Mononuclear cell (primary cell): ENCODE measurements around the gene RTL9. TPM values are rescaled to one million over a fixed set of nuclear protein-coding genes. Genes with fewer than 3 reads are reported as not detected.

Source experiments
- H3K27me3 ChIP-seq: 2 replicates; pipeline ENCODE4 v1.6.0; 2011; ENCODE audit warnings: low read length, control low read depth; ENCODE audit not compliant: insufficient read depth
- H3K4me1 ChIP-seq: 2 replicates; pipeline ENCODE4 v1.5.1; 2011; ENCODE audit warnings: mild to moderate bottlenecking, low read length, control low read depth; ENCODE audit not compliant: insufficient read depth
- H3K4me3 ChIP-seq: 2 replicates; pipeline ENCODE4 v1.5.1; 2011; ENCODE audit warnings: mild to moderate bottlenecking, low read length, moderate library complexity
- H3K9me3 ChIP-seq: 2 replicates; pipeline ENCODE4 v1.5.1; 2011; ENCODE audit warnings: low read depth, mild to moderate bottlenecking, control low read depth, low read length
- total RNA-seq: library from RNA; depleted of rRNA; stranded (reverse); fragments of >200 nt; gene quantifications from one replicate; pipeline ENCODE4 v1.2.3, GENCODE V29; 2012

Gene RTL9
- not detected for total RNA-seq

DNA sequence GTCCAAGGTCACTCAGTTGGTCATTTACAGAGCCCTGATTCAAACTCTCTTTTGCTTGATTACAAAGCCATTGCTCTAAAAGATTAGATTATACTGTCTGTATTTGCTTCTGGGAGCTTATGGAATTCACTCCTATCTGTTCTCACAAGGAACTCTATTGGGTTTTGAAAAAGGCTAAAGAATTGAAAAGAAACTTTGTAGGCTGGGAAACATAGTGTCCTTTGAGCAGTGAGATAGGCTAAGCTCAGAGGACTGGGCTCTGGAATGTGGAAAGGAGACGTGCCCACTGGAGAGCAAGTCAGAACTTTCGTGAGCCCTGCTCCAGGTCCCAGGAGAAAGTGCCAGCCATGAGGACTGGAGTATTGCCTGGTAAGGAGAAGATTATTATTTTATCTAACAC lies at the start of gene RTL9:
Gene RTL9 (plus strand): TSS at position 301 of the 400 bp plus-strand sequence. CDS start 91,770 bp downstream, outside the sequence.
- Histone ChIP-seq H3K4me1 (no peaks in the 10 kb centered on the region), H3K9me3 (no peaks in the 10 kb centered on the region)

DNA sequence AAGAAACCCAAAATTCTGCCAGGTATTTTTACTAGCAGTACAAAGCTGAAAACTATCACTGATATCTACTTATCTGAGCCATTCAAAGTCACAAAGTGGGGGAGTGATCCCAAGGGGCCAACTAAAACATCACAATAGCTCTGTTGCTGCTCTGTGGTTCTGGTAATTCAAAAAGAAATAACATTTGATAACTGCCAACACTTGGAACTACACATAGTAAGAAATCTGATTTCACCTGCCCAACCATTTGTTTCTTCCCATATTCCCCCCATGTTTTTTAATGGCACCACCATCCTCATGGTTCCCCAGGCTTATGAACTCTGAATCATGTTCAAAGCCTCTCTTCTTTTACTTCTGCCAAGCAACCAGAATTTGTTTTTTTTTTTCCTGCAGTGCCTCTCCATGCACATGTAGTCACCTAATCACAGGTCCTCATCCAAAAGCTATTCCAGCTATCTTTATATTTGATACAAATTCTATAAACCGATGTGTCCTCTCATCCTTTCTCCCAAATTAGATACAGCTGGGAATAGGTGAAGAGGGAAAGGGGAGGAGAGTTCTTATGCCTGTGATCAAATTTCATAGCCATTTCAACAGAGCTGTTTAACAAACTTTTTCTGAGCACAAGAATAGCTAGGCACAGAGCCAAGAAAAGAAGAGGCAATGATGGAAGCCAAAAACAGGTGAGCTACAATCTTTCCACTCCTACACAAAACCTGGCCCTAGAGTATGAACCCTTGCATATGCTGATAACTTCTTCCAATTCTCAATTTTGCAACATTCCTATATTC lies 48.5 kb upstream of the RTL9 start:
- Histone ChIP-seq H3K4me3 (no peak overlapping the region), H3K4me1 (peaks cover 7% of the 10 kb centered on the region), H3K27me3 (no peaks in the 10 kb centered on the region), H3K9me3 (no peaks in the 10 kb centered on the region)

More for the DNA sequence above, at the start of gene RTL9:
- no peaks in the 10 kb centered on the region for H3K27me3 ChIP-seq
- H3K4me3 ChIP-seq = no peak within 1 kb of the TSS

DNA sequence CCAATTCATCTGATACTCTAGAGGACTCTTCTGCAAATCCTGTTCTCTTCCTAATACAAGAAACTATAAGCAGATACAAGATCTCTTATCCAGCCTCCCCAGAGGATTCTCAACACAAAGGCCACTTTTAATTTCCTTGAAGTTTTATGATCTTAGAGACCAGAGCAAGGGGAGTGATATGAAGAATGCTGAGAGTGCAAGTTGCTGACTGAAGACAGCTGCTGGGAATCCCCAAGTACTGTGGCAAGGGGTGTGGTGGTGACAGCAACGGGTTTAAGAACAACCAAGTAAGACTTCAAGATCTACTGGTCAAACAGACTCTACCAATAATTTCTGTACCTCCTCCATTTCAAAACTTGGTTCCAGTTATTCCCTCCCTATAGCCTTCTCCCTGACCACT lies 47.8 kb upstream of the RTL9 start:
- no peaks in the 10 kb centered on the region for H3K9me3 ChIP-seq
- no peaks in the 10 kb centered on the region for H3K27me3 ChIP-seq
- H3K4me1 ChIP-seq = peaks cover 7% of the 10 kb centered on the region
- no peak overlapping the region for H3K4me3 ChIP-seq

DNA sequence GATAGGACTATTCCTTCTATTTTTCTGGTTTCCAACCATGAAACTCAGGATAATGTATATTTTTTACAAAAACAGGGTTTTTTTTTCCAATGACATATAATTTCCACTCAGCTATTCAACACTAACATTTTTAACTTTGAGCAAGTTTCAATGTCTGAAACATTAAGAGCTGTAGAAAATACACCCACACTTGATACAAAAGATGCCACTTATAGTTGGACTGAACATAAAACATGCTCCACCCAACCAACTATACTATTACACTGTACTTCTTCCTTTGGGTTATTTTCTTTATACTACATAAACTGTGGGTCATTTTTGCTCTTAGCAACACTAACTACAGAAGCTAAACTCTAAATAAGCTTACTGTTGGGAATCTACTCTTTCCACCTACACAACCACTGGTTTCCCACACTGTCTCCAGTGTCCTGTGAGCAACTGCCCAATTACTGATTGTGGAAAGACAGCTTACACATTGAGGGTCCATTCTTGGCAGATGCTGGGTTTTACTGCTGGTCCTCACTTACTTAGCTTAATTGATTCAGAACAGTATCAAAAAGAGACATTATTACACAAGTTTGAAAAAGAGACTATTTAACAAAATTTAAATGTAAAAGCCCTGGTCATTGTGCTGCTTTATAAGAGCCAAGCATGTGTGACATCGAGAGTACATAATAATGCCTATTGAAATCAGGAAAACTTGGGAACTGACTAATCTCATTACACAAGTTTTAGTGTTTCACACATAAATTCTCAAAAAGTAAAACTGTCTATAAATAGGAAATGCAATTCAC lies 47.0 kb upstream of the RTL9 start:
- Histone ChIP-seq H3K4me3 (no peak overlapping the region), H3K9me3 (no peaks in the 10 kb centered on the region), H3K27me3 (no peaks in the 10 kb centered on the region), H3K4me1 (peaks cover 7% of the 10 kb centered on the region)

DNA sequence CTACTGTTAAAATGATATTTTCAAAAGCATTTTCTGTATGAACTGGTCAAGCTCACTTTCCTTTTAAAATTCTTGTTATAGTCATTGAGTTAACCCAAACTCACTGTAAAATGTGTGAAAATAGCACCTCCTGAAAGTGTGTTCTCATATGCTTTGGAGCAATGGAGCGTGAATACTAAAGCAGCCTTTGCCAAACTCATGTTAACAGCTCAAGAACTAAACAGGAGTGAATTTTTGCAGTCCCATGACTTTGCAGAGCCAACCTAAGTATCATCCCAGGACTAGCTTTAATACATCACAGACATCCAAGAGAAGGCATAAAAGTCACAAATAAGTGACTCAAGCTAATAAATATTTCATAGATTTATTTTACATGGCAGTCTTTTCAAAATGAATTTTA lies 43.1 kb upstream of the RTL9 start:
- no peaks in the 10 kb centered on the region for H3K9me3 ChIP-seq
- peaks cover 10% of the 10 kb centered on the region for H3K4me1 ChIP-seq
- H3K4me3 ChIP-seq = no peak overlapping the region
- H3K27me3 ChIP-seq = no peaks in the 10 kb centered on the region

DNA sequence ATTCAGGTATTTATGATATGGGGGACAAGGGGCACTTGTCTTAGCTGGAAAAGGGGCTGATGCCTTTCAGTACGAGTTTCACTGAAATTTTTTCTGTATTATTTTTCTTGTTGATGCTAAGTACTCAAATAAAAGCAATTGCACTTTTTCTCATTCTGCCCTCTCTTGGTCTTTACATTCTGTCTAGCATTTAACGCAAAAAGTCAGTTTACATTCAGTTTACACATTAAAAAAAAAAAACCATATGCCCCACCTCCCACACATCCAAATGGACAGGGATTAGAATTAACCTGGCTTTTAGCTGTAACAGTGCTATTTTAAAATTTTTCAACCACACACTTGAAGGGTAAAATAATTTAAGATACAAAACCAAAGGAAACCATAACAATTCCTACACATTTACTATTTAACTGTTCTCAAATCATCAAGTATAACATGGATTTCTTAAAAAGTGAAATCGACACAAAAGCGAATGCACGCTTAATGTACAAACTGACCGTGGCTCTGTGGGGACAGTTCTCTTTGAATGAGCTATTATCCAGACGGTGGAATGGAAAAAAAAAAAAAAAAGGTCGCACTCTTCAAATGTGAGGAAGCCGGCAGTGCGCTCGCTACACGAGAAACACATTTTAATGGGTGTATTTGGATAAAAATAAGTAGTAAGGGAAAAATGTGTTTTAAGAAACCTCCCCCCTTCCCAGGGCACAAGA lies 42.1 kb upstream of the RTL9 start:
- H3K27me3 ChIP-seq = no peaks in the 10 kb centered on the region
- H3K4me1 ChIP-seq = peaks cover 5% of the 10 kb centered on the region
- no peaks in the 10 kb centered on the region for H3K9me3 ChIP-seq
- peak overlapping the region; percentile 62 for H3K4me3 ChIP-seq

DNA sequence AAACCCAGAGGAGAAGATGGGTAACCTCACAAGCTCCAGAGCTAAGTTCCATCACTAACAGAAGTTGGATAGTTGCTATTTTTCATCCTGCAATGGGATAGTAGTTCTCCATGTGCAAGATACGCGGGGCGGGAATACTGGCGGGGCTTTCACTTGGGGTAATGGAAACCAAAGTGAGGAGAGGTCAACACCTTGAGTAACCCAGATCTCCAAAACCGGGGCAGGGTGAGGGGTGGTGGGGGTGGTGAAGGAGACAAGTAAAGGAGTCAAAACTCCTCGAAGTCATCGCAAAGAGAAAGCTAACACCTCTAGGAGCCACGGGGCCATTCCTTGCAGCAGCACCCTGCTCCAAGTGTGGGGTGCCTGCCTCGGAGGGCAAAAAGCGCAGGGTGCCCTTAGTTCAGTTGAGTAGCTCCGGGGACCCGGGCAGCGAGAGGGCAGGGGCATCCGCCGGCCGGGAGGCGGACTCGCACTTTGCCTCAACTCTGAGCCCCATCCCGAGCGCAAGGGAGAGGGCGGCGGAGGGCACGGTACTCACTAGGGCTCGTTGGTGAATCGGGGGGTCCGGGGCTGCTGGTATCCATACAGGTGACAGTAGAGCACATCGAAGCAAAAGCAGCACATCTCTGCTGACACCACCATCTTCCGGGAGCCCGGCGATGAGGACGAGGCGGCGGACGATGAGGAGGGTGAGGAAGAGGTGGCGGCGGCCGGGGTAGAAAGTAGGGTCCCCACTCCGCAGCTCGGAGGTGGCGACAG lies 41.4 kb upstream of the RTL9 start:
- peaks cover 5% of the 10 kb centered on the region for H3K4me1 ChIP-seq
- H3K27me3 ChIP-seq = no peaks in the 10 kb centered on the region
- no peaks in the 10 kb centered on the region for H3K9me3 ChIP-seq
- peak overlapping the region; percentile 62 for H3K4me3 ChIP-seq

DNA sequence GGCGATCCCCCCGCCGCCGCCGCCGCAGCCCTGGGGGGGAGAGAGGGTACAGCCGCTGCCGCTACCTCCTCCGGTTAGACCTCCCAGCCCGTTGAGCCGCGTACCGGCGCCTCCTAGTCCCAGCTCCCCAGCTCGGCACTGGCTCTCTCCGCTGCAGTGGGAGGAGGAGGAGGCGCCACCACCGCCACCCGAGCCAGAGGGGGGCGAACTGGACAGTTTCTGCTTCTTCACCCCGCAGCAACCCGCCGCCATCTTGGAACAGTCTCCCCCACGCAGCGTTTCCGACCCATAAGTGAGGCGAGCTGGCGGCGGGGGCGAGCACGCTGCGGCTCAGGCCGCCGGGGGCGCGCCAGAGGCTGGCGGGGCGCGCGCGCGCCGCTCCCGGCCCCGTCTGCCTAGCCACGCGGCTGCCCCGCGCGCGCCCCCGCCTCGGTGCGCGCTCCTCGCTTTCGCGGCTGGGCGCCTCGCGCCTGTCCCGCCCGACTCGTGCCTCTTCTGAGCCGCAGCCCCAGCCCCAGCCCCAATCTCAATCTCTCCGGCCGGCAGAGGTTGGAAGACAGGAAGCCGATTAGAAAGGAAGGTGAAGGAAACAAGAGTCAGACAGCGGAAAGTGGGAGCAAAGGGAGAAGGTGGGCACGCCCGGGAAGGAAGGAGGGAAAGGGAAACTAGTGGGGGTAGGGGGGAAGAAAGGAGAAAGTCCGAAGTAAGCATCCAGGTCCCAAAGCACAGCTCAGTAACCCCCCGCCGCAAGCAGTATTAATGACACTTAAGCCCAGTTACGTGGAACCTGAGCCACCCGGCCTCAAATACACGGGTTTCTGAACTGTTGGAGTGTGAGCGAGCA lies 40.6 kb upstream of the RTL9 start, which contains the start of gene AMMECR1:
Gene AMMECR1 (minus strand): TSS at position 266 of the 844 bp plus-strand sequence. CDS start 14 bp downstream, at position 252.
- no peaks in the 10 kb centered on the region for H3K27me3 ChIP-seq

DNA sequence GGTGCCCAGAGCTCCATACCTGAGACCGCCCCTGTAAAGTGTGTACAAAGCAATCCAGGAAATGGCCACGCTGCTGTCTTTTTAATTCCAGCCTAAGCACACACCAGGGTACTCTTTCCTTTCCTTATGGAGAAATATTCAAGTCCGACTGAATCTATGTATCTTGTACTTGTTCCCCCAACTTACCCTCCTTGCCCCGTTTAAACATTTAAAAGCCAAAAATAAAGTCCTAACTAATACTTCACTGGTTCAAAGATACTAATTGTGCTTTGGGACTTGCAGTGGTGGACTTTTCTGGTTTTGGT lies 40.0 kb upstream of the RTL9 start:
- H3K4me3 ChIP-seq = peak overlapping the region; percentile 49
- no peaks in the 10 kb centered on the region for H3K27me3 ChIP-seq
- peaks cover 5% of the 10 kb centered on the region for H3K4me1 ChIP-seq
- no peaks in the 10 kb centered on the region for H3K9me3 ChIP-seq

More for the DNA sequence above, 40.6 kb upstream of the RTL9 start, which contains the start of gene AMMECR1:
- H3K4me3 ChIP-seq = peak within 1 kb of the TSS; percentile 62
- no peaks in the 10 kb centered on the region for H3K9me3 ChIP-seq
- H3K4me1 ChIP-seq = peaks cover 5% of the 10 kb centered on the region

DNA sequence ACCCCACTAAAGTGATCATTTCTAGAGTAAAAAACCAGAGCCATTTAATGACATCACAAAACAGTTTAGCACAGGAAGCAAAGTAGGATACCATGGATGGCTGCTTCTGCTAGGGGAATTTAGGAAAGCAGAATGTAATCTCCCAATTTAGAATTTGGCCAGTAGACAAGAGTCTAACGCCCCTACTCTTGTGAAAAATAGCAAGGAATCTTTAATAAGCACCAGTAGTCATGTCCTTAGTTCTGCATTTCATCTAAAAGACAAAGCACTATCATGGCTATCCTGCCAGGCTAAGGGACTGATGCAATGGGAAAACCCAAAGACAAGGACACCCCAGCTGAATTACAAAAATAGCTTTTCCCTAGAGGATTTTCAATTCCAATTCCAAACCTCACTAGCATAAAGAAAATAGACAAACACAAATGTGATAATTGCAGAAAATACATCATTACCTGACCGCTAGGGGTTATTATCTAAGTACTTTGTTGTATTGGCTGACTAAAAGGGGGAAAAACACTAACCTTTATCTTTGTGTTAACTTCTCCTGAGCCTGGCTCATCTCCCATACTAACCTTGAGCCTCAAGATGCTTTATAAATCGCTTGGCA lies 38.2 kb upstream of the RTL9 start:
- Histone ChIP-seq H3K9me3 (no peaks in the 10 kb centered on the region), H3K27me3 (no peaks in the 10 kb centered on the region), H3K4me3 (no peak overlapping the region)

DNA sequence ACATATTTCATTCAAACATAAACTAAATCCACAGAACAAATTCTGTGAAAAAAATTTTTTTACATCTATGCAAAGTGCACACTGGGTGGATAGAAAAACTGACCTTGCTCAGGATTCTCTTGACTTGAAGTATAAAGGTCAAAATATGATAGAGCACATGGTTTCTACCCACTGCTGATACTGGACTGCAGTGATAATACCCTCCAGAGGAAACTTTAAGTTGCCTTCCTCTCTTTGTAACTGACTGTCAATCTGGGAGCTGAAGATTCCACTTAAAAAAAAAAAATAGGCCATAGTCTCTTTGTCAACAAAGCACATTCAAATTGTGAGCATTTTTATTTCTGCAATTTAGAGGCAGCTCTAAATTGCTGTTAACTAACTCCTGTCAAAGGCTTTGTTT lies 37.6 kb upstream of the RTL9 start:
- Histone ChIP-seq H3K9me3 (no peaks in the 10 kb centered on the region), H3K4me3 (no peak overlapping the region), H3K27me3 (no peaks in the 10 kb centered on the region), H3K4me1 (peaks cover 5% of the 10 kb centered on the region)

More for the DNA sequence above, 38.2 kb upstream of the RTL9 start:
- H3K4me1 ChIP-seq = peaks cover 5% of the 10 kb centered on the region

DNA sequence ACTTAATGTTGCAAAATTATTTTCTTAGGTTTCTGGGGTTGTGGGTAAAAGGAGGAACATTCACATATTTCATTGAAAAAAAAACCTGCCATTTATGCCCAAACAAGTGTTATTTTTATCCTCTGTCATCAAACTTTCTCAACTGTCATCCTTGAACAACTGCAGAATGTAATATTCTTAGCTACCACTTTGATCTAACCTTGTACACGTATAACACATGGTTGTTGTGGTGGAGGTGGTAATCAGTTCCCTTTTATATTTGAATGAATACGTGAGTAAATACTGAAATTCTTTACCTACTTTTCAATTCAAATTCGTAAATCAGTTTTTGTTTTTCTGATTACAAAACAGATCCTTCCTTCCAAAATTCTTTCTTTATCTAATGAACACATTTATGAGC lies 37.0 kb upstream of the RTL9 start:
- H3K4me1 ChIP-seq = peaks cover 5% of the 10 kb centered on the region
- no peaks in the 10 kb centered on the region for H3K27me3 ChIP-seq
- H3K4me3 ChIP-seq = no peak overlapping the region
- no peaks in the 10 kb centered on the region for H3K9me3 ChIP-seq

DNA sequence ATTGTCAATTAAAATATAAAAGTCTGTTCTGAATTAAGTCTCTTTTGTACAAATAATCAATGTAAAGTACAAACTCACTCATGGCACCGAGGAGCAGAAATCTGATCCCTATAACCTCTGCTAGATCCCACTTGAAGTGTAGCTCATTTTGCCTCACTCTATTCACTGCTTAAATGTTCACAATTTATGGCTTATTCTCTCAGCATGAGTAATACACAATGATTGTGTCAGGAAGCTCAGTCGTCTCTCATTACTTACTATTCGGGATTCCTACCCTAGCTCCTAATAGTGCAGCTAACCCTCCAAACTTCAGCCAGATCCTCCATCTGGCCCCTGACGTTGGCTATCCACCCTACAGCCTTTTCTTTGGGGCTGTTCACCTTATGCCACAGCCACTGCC lies 36.0 kb upstream of the RTL9 start:
- no peaks in the 10 kb centered on the region for H3K9me3 ChIP-seq
- no peak overlapping the region for H3K4me3 ChIP-seq
- H3K27me3 ChIP-seq = no peaks in the 10 kb centered on the region
- peaks cover 8% of the 10 kb centered on the region for H3K4me1 ChIP-seq
